ENCODE measurements around the gene PTPRG.

The PTPRG gene

GRCh38 chr3:61608072-61608471 is 46.7 kb downstream of the PTPRG start:
- DNase-seq (no peak), ATAC-seq (replicated peaks) (no peak)
- Mint-ChIP-seq H3K27me3 (no peaks in the 10 kb centered on the region), H3K36me3 (no peaks in the 10 kb centered on the region), H3K9me3 (peaks cover 0 to 6% of the 10 kb centered on the region in 2 donors), H3K4me3 (no peak overlapping the region), H3K27ac (no peak overlapping the region), H3K4me1 (no peaks in the 10 kb centered on the region)

GRCh38 chr3:61608711-61609110 is 47.3 kb downstream of the PTPRG start:
- DNase-seq (no peak), ATAC-seq (replicated peaks) (no peak)
- Mint-ChIP-seq H3K4me3 (no peak overlapping the region), H3K36me3 (no peaks in the 10 kb centered on the region), H3K27ac (no peak overlapping the region), H3K4me1 (no peaks in the 10 kb centered on the region), H3K9me3 (peaks cover 0 to 5% of the 10 kb centered on the region in 2 donors), H3K27me3 (no peaks in the 10 kb centered on the region)

- H3K4me3 Mint-ChIP-seq = no peak overlapping the region
- H3K9me3 Mint-ChIP-seq = peaks cover 0 to 5% of the 10 kb centered on the region in 2 donors
- no peak overlapping the region for H3K27ac Mint-ChIP-seq
- H3K36me3 Mint-ChIP-seq = no peaks in the 10 kb centered on the region
- H3K4me1 Mint-ChIP-seq = no peaks in the 10 kb centered on the region
- DNase-seq (no peak), ATAC-seq (replicated peaks) (no peak)
- H3K27me3 Mint-ChIP-seq = no peaks in the 10 kb centered on the region
These were observed 48.9 kb downstream of the PTPRG start for GRCh38 chr3:61610316-61610715.

- no peaks in the 10 kb centered on the region for H3K4me1 Mint-ChIP-seq
- peaks cover 0 to 9% of the 10 kb centered on the region in 2 donors for H3K9me3 Mint-ChIP-seq
- no peak overlapping the region for H3K27ac Mint-ChIP-seq
- ATAC-seq (replicated peaks) (no peak), DNase-seq (no peak)
- H3K4me3 Mint-ChIP-seq = no peak overlapping the region
- H3K27me3 Mint-ChIP-seq = no peaks in the 10 kb centered on the region
- H3K36me3 Mint-ChIP-seq = no peaks in the 10 kb centered on the region
These were observed 51.1 kb downstream of the PTPRG start for GRCh38 chr3:61612211-61613194.

- Mint-ChIP-seq H3K27ac (no peak overlapping the region), H3K4me1 (no peaks in the 10 kb centered on the region)
These were observed 52.3 kb downstream of the PTPRG start for GRCh38 chr3:61613666-61614065.

GRCh38 chr3:61615643-61616042 is 54.3 kb downstream of the PTPRG start:
- Mint-ChIP-seq H3K36me3 (no peaks in the 10 kb centered on the region), H3K9me3 (peaks cover 0 to 7% of the 10 kb centered on the region in 2 donors), H3K27me3 (no peaks in the 10 kb centered on the region), H3K4me1 (no peaks in the 10 kb centered on the region), H3K4me3 (no peak overlapping the region), H3K27ac (no peak overlapping the region)
- no peak for ATAC-seq (replicated peaks)
- DNase-seq = no peak

More at GRCh38 chr3:61613666-61614065, 52.3 kb downstream of the PTPRG start:
- ATAC-seq (replicated peaks) (no peak), DNase-seq (no peak)
- H3K36me3 Mint-ChIP-seq = no peaks in the 10 kb centered on the region
- peaks cover 0 to 9% of the 10 kb centered on the region in 2 donors for H3K9me3 Mint-ChIP-seq
- H3K4me3 Mint-ChIP-seq = no peak overlapping the region
- no peaks in the 10 kb centered on the region for H3K27me3 Mint-ChIP-seq

GRCh38 chr3:61616586-61616985 is 55.2 kb downstream of the PTPRG start:
- Mint-ChIP-seq H3K27me3 (peaks cover 0 to 5% of the 10 kb centered on the region in 2 donors), H3K27ac (no peak overlapping the region), H3K4me1 (no peaks in the 10 kb centered on the region), H3K36me3 (no peaks in the 10 kb centered on the region), H3K9me3 (peaks cover 0 to 7% of the 10 kb centered on the region in 2 donors), H3K4me3 (no peak overlapping the region)
- DNase-seq (no peak), ATAC-seq (replicated peaks) (no peak)

GRCh38 chr3:61617041-61617440 is 55.7 kb downstream of the PTPRG start:
- no peak overlapping the region for H3K4me3 Mint-ChIP-seq
- no peak for ATAC-seq (replicated peaks)
- no peaks in the 10 kb centered on the region for H3K4me1 Mint-ChIP-seq
- DNase-seq = no peak
- H3K27ac Mint-ChIP-seq = no peak overlapping the region
- H3K36me3 Mint-ChIP-seq = no peaks in the 10 kb centered on the region
- H3K27me3 Mint-ChIP-seq = peaks cover 0 to 6% of the 10 kb centered on the region in 2 donors
- H3K9me3 Mint-ChIP-seq = peaks cover 0 to 7% of the 10 kb centered on the region in 2 donors

- ATAC-seq (replicated peaks) = no peak
- peaks cover 0 to 7% of the 10 kb centered on the region in 2 donors for H3K9me3 Mint-ChIP-seq
- H3K27me3 Mint-ChIP-seq = peaks cover 0 to 6% of the 10 kb centered on the region in 2 donors
- H3K4me3 Mint-ChIP-seq = no peak overlapping the region
- no peaks in the 10 kb centered on the region for H3K36me3 Mint-ChIP-seq
- H3K4me1 Mint-ChIP-seq = no peaks in the 10 kb centered on the region
- DNase-seq = no peak
- H3K27ac Mint-ChIP-seq = no peak overlapping the region
These were observed 56.3 kb downstream of the PTPRG start for GRCh38 chr3:61617651-61618050.

- DNase-seq (no peak), ATAC-seq (replicated peaks) (no peak)
- Mint-ChIP-seq H3K9me3 (peaks cover 0 to 7% of the 10 kb centered on the region in 2 donors), H3K27me3 (peaks cover 0 to 6% of the 10 kb centered on the region in 2 donors), H3K36me3 (no peaks in the 10 kb centered on the region), H3K27ac (no peak overlapping the region), H3K4me1 (no peaks in the 10 kb centered on the region), H3K4me3 (no peak overlapping the region)
These were observed 56.9 kb downstream of the PTPRG start for GRCh38 chr3:61618231-61618630.

- Mint-ChIP-seq H3K4me3 (no peak overlapping the region), H3K27me3 (peaks cover 0 to 6% of the 10 kb centered on the region in 2 donors), H3K4me1 (no peaks in the 10 kb centered on the region), H3K27ac (no peak overlapping the region), H3K36me3 (no peaks in the 10 kb centered on the region), H3K9me3 (peaks cover 0 to 7% of the 10 kb centered on the region in 2 donors)
- ATAC-seq (replicated peaks) (no peak), DNase-seq (no peak)
These were observed 57.5 kb downstream of the PTPRG start for GRCh38 chr3:61618871-61619270.

GRCh38 chr3:61620073-61620472 is 58.7 kb downstream of the PTPRG start:
- peaks cover 4 to 6% of the 10 kb centered on the region in 2 donors for H3K9me3 Mint-ChIP-seq
- ATAC-seq (replicated peaks) (no peak), DNase-seq (no peak)
- H3K4me1 Mint-ChIP-seq = no peaks in the 10 kb centered on the region
- H3K27ac Mint-ChIP-seq = no peak overlapping the region
- no peak overlapping the region for H3K4me3 Mint-ChIP-seq
- peaks cover 0 to 6% of the 10 kb centered on the region in 2 donors for H3K27me3 Mint-ChIP-seq
- H3K36me3 Mint-ChIP-seq = no peaks in the 10 kb centered on the region

- Mint-ChIP-seq H3K36me3 (no peaks in the 10 kb centered on the region), H3K4me1 (no peaks in the 10 kb centered on the region), H3K4me3 (no peak overlapping the region), H3K9me3 (peaks cover 4 to 9% of the 10 kb centered on the region in 2 donors), H3K27ac (no peak overlapping the region), H3K27me3 (peaks cover 0 to 11% of the 10 kb centered on the region in 2 donors)
- ATAC-seq (replicated peaks) (no peak), DNase-seq (no peak)
These were observed 62.9 kb downstream of the PTPRG start for GRCh38 chr3:61624300-61624699.

- Mint-ChIP-seq H3K9me3 (peaks cover 4 to 9% of the 10 kb centered on the region in 2 donors), H3K36me3 (no peaks in the 10 kb centered on the region), H3K4me1 (no peaks in the 10 kb centered on the region), H3K27me3 (peaks cover 4 to 11% of the 10 kb centered on the region in 2 donors), H3K27ac (no peak overlapping the region), H3K4me3 (no peak overlapping the region)
- DNase-seq (no peak), ATAC-seq (replicated peaks) (no peak)
These were observed 64.1 kb downstream of the PTPRG start for GRCh38 chr3:61625429-61625828.

GRCh38 chr3:61626484-61626883 is 65.1 kb downstream of the PTPRG start:
- no peaks in the 10 kb centered on the region for H3K4me1 Mint-ChIP-seq
- DNase-seq = no peak

More at GRCh38 chr3:61626484-61626883, 65.1 kb downstream of the PTPRG start:
- peaks cover 4 to 9% of the 10 kb centered on the region in 2 donors for H3K9me3 Mint-ChIP-seq
- H3K27ac Mint-ChIP-seq = peak overlapping the region; percentile 32
- no peaks in the 10 kb centered on the region for H3K36me3 Mint-ChIP-seq
- peaks cover 4 to 7% of the 10 kb centered on the region in 2 donors for H3K27me3 Mint-ChIP-seq
- H3K4me3 Mint-ChIP-seq = no peak overlapping the region
- no peak for ATAC-seq (replicated peaks)
